Measurements from ENCODE around the gene EXOC3L1.

EXOC3L1 gene

GRCh38 chr16:67196881-67197280, 6.9 kb upstream of the EXOC3L1 start:
- no peak for DNase-seq (ENCODE audit: low read depth)

GRCh38 chr16:67195676-67196075, 5.7 kb upstream of the EXOC3L1 start:
- no peak for DNase-seq (ENCODE audit: low read depth)

- DNase-seq (ENCODE audit: low read depth) = no peak
Measured at GRCh38 chr16:67194260-67194659, 4.3 kb upstream of the EXOC3L1 start.

DNA sequence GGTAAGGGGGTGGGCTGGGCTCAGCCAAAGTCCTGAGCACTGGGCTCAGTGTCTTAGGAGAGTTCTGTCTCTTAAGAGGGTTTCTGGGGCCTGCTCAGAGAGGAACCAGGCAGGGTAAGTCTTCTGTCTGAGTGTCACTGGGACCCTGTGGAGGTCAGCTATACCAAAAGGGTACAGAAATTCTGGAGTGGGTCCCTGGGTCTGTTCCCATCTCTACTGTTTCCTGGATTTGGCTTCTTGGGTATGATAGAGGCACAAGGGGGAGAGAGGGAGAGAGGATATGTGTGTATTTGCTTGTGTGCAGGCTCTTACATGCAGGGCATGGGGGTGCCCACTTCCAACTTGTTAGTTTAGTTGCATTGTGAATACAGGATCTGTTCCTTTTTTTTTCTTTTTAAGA, 3.6 kb upstream of the EXOC3L1 start:
- DNase-seq (ENCODE audit: low read depth) = no peak

GRCh38 chr16:67192781-67193361, 2.9 kb upstream of the EXOC3L1 start:
- DNase-seq (ENCODE audit: low read depth) = no peak

DNA sequence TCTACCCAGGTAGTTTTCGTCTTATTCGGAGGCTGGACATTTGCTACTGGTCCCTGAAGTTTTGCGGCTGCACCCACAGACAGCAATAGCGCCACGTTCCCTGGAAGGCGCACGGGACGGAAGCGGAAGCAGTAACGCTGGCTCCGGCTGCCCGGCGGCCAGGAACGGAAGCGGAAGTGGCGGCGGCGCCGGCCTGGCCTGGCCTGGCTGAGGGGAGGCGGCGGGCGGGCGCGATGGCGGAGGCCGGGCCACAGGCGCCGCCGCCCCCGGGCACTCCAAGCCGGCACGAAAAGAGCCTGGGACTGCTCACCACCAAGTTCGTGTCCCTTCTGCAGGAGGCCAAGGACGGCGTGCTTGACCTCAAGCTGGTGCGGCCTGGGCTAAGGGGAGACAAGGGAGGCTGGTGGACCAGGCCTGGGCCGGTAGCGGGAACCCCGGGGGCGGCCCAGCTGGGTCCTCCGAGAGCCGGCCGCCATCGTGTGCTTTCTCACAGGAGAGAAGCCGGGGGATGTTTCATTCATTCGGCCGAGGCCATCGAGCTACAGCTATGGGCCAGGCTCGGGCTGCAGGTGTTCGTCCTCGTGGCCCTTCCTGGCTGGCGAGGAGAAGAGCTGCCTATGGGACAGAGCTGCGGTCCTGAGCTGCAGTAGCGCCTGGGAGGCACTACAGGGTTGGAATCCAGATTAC, 2.2 kb upstream of the EXOC3L1 start, which contains the start of gene E2F4:
TSS of gene E2F4 (plus strand) at position 161 of the 687 bp plus-strand sequence. CDS start at position 234, 73 bp downstream.
- DNase-seq (ENCODE audit: low read depth) = peak; percentile 79

GRCh38 chr16:67191411-67191994, 1.6 kb upstream of the EXOC3L1 start:
- no peak for DNase-seq (ENCODE audit: low read depth)

DNA sequence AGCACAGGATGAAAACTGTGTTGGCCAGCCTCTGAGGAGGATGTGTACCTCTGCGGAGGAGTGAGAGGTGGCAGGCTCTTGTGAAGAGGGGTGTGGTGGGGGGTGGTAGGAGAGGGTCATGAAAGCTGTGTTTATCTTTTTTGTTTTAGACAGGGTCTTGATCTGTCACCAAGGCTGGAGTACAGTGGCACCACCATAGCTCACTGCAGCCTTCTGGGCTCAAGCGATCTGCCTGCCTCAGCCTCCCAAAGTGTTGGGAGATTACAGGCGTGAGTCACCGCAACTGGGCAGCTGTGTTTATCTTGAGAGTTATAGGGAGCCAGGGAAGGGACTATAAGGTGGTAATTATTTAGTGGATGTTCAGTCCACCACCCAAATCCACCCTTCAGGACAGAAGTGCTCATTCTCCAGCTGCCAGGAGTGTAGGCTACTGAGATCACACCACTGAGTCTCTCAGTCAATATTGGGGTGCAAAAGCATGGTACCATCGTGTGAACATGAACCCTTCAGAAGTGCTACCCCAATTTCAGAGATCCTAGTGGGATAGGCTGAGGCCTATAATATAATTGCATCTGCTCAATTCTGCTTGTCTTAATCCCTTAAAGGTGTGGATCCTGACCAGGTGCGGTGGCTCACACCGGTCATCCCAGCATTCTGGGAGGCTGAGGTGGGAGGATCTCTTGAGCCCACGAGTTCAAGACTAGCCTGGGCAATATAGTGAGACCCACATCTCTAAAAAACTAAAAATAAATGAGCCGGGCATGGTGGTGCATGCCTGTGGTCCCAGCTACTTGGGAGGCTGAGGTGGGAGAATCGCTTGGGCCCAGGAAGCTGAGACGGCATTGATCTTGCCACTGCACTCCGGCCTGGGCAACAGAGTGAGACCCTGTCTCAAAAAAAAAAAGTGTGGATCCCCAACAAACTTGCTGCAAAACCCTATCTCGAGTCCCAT, 788 bp upstream of the EXOC3L1 start:
- DNase-seq (ENCODE audit: low read depth) = no peak

GRCh38 chr16:67188798-67189197, 1.1 kb downstream of the EXOC3L1 start:
- no peak for DNase-seq (ENCODE audit: low read depth)

GRCh38 chr16:67188323-67188722, 1.6 kb downstream of the EXOC3L1 start:
- no peak for DNase-seq (ENCODE audit: low read depth)

- no peak for DNase-seq (ENCODE audit: low read depth)
Measured at GRCh38 chr16:67187175-67187890, 2.6 kb downstream of the EXOC3L1 start.

GRCh38 chr16:67186550-67186950, 3.4 kb downstream of the EXOC3L1 start:
- DNase-seq (ENCODE audit: low read depth) = no peak

DNA sequence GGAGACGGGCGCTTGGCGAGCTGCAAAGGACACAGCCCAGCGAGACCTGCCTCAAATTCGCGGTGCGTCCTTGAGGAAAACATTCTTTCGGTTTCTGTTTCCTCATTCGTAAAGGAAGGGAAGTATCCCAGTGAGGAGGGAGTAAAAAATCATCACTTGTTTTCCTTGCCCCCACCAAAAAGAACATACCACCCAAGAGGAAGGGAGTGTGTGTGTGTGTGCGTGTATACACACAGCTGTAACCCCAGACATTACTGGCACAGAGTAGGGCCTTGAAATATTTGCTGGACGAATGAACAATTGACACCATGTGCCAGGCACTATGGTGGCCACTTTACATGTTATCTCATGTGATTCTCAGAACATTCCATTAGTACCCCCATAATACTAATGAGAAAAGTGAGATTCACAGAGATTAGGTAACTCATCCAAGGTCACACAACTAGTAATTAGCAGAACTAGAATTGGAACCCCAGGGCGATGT, 4.2 kb downstream of the EXOC3L1 start:
- DNase-seq (ENCODE audit: low read depth) = no peak

- peak; percentile 82 for DNase-seq (ENCODE audit: low read depth)
Measured at GRCh38 chr16:67184995-67185650, 4.8 kb downstream of the EXOC3L1 start.

- DNase-seq (ENCODE audit: low read depth) = no peak
Measured at GRCh38 chr16:67184453-67184994, 5.4 kb downstream of the EXOC3L1 start.

- peak; percentile 81 for DNase-seq (ENCODE audit: low read depth)
Measured at GRCh38 chr16:67183627-67184452, 6.1 kb downstream of the EXOC3L1 start, which contains the start of gene MATCAP1. MATCAP1 (minus strand) TSS chr16:67183963; CDS start chr16:67180610, 3,353 bp downstream.

DNA sequence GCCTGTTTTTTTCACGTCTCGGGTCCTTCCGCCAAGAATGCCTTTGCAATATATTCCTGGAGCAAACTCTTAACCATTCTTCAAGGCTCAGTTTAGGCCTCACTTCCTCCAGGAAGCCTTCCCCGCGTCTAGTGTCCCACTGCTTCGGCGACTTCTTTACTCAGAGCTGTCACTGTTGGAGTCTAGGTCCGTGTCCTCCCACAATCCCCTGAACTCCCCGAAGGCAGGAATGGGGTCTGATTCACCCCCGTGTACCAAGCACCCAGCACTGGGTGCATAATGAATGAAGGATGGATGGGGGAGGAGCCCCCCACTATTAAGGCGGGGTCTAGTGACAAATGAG, 6.7 kb downstream of the EXOC3L1 start:
- DNase-seq (ENCODE audit: low read depth) = no peak

- DNase-seq (ENCODE audit: low read depth) = no peak
Measured at GRCh38 chr16:67182288-67182687, 7.6 kb downstream of the EXOC3L1 start.

DNA sequence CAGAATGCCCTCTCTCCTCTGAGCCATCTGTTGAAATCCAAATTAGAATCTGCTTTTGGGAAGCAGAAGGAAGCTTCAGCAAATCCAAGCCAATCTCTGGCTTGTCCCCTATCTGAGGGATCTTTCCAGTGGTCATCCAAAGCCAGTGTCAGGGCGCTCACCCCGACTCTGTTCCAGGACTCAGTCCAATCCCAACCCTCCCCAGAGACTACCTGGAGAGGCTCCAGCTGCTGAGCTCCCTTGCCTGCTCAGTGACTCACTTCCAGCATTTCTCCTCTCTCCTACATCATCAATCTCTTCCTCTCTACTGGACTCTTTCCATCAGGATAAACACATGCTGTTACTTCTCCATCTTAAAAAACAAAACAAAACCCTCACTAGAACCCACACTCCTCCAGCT, 8.6 kb downstream of the EXOC3L1 start:
- DNase-seq (ENCODE audit: low read depth) = no peak

DNA sequence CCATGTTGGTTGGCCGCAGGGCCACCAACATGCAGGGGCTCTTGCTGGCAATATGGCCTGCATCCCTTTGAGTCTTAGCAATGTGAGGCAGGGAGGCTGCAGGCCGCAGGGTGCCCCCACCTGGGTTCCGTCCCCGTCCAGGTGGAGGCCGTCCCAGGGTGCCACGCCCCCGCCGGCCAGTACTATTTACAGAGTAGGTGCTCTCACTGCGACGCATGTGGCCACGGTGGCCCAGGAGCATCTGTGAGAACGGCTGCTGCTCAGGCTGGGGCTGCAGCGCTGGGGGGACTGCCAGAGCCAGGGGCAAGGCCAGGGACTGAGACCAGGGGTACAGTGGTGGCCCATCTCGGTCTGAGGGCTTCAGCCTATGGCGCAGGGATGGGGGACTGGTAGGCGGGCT, 9.8 kb downstream of the EXOC3L1 start:
- no peak for DNase-seq (ENCODE audit: low read depth)

Data from stimulated activated CD8-positive, alpha-beta memory T cell treated with anti-CD3 and anti-CD28 coated beads, Interleukin-7, amount 100 ng/mL, for 24 hours (primary cell).